H9 (cell line): ENCODE results near the gene DECR2. TPM values are rescaled to one million over a fixed set of nuclear protein-coding genes. Genes with fewer than 3 reads are reported as not detected.

ENCODE experiments used
- DNase-seq: peaks from one replicate; pipeline ENCODE4 v3.0.0-alpha.2; 2017
- H2AFZ ChIP-seq: one replicate; pipeline ENCODE4 v1.6.1; 2013; ENCODE audit warnings: mild to moderate bottlenecking, low read length, control low read depth, moderate library complexity
- H2AK5ac ChIP-seq: 2 replicates; pipeline ENCODE4 v1.6.1; 2013; ENCODE audit warnings: low read length, control low read depth, mixed read lengths; ENCODE audit not compliant: insufficient read length
- H2BK120ac ChIP-seq: one replicate; pipeline ENCODE4 v1.6.1; 2013; ENCODE audit warnings: low read depth, mild to moderate bottlenecking, low read length, control low read depth, inconsistent platforms; ENCODE audit not compliant: poor library complexity, severe bottlenecking
- H2BK12ac ChIP-seq: 2 replicates; pipeline ENCODE4 v1.6.1; 2013; ENCODE audit warnings: low read length, control low read depth, mixed read lengths, low read depth; ENCODE audit not compliant: insufficient read length
- H2BK15ac ChIP-seq: 2 replicates; pipeline ENCODE4 v1.6.1; 2013; ENCODE audit warnings: low read depth, low read length, control low read depth
- H2BK20ac ChIP-seq: one replicate; pipeline ENCODE4 v1.6.1; 2013; ENCODE audit warnings: low read depth, mild to moderate bottlenecking, low read length, control low read depth, inconsistent platforms; ENCODE audit not compliant: poor library complexity, severe bottlenecking
- H2BK5ac ChIP-seq: 2 replicates; pipeline ENCODE4 v1.6.1; 2013; ENCODE audit warnings: low read length, control low read depth, mixed read lengths; ENCODE audit not compliant: insufficient read length
- H3K14ac ChIP-seq: 2 replicates; pipeline ENCODE4 v1.6.1; 2013; ENCODE audit warnings: low read length, control low read depth; ENCODE audit not compliant: insufficient read depth
- H3K18ac ChIP-seq: 2 replicates; pipeline ENCODE4 v1.6.1; 2013; ENCODE audit warnings: low read depth, mild to moderate bottlenecking, mixed read lengths, low read length, control low read depth; ENCODE audit not compliant: insufficient read length
- H3K23ac ChIP-seq: 2 replicates; pipeline ENCODE4 v1.6.1; 2013; ENCODE audit warnings: low read length, control low read depth, mixed read lengths, low read depth; ENCODE audit not compliant: insufficient read length
- H3K23me2 ChIP-seq: 2 replicates; pipeline ENCODE4 v1.6.1; 2013; ENCODE audit warnings: low read depth, mild to moderate bottlenecking, mixed read lengths, low read length, control low read depth; ENCODE audit not compliant: insufficient read length, poor library complexity, severe bottlenecking
- H3K27ac ChIP-seq: 2 replicates; pipeline ENCODE4 v1.5.1; 2013; ENCODE audit warnings: low read length, control low read depth, mixed read lengths, low read depth; ENCODE audit not compliant: insufficient read length
- H3K27me3 ChIP-seq: 2 replicates; pipeline ENCODE4 v1.6.1; 2013; ENCODE audit warnings: low read length, control low read depth, inconsistent platforms; ENCODE audit not compliant: insufficient read depth
- H3K4ac ChIP-seq: 2 replicates; pipeline ENCODE4 v1.6.1; 2013; ENCODE audit warnings: low read depth, mild to moderate bottlenecking, control low read depth, inconsistent platforms, low read length, moderate library complexity
- H3K4me1 ChIP-seq: 2 replicates; pipeline ENCODE4 v1.6.1; 2013; ENCODE audit warnings: low read length, control low read depth, inconsistent platforms; ENCODE audit not compliant: insufficient read depth
- H3K4me2 ChIP-seq: 2 replicates; pipeline ENCODE4 v1.6.1; 2013; ENCODE audit warnings: low read length, control low read depth, mixed read lengths; ENCODE audit not compliant: insufficient read length, insufficient read depth
- H3K56ac ChIP-seq: 2 replicates; pipeline ENCODE4 v1.6.1; 2013; ENCODE audit warnings: low read depth, mild to moderate bottlenecking, mixed read lengths, low read length, control low read depth; ENCODE audit not compliant: insufficient read length
- H3K79me1 ChIP-seq: 2 replicates; pipeline ENCODE4 v1.6.1; 2013; ENCODE audit warnings: low read depth, mild to moderate bottlenecking, moderate library complexity, low read length, control low read depth, inconsistent platforms; ENCODE audit not compliant: insufficient read depth, poor library complexity, severe bottlenecking
- H3K79me2 ChIP-seq: 2 replicates; pipeline ENCODE4 v1.6.1; 2013; ENCODE audit warnings: low read length, control low read depth, inconsistent platforms; ENCODE audit not compliant: insufficient read depth
- H3K9ac ChIP-seq: 2 replicates; pipeline ENCODE4 v1.6.1; 2013; ENCODE audit warnings: low read length, control low read depth, mixed read lengths; ENCODE audit not compliant: insufficient read length; ENCODE audit errors: extremely low read depth
- H3K9me3 ChIP-seq: one replicate; pipeline ENCODE4 v1.6.1; 2013; ENCODE audit warnings: low read depth, low read length, inconsistent platforms; ENCODE audit not compliant: control insufficient read depth
- H3T11ph ChIP-seq: one replicate; pipeline ENCODE4 v1.6.1; 2013; ENCODE audit warnings: mild to moderate bottlenecking, low read length, control low read depth, inconsistent platforms
- H4K20me1 ChIP-seq: one replicate; pipeline ENCODE4 v1.6.1; 2013; ENCODE audit not compliant: control insufficient read depth, insufficient read length, insufficient read depth
- H4K5ac ChIP-seq: 2 replicates; pipeline ENCODE4 v1.6.1; 2013; ENCODE audit warnings: low read depth, mild to moderate bottlenecking, mixed read lengths, low read length, control low read depth; ENCODE audit not compliant: insufficient read length
- H4K8ac ChIP-seq: replicated peaks from 2 replicates; pipeline ENCODE4 v1.6.1; 2013; ENCODE audit warnings: low read length, control low read depth, mixed read lengths, low read depth; ENCODE audit not compliant: insufficient read length
- H4K91ac ChIP-seq: 2 replicates; pipeline ENCODE4 v1.6.1; 2013; ENCODE audit warnings: low read depth, mild to moderate bottlenecking, moderate library complexity, mixed read lengths, low read length, control low read depth; ENCODE audit not compliant: insufficient read length
- H3K27ac Mint-ChIP-seq, 3 experiments: 2 replicates in 2 of 3; 3 replicates in 1 of 3; pipeline ENCODE4 v1.8.0; 2020 to 2021; ENCODE audit warnings: mixed read lengths in 3 of 3, mild to moderate bottlenecking in 1 of 3, moderate library complexity in 1 of 3
- H3K27me3 Mint-ChIP-seq: 2 replicates; pipeline ENCODE4 v1.8.0; 2021; ENCODE audit warnings: low read depth, mild to moderate bottlenecking, moderate library complexity, mixed read lengths
- H3K36me3 Mint-ChIP-seq, 3 experiments: 2 replicates in 2 of 3; 3 replicates in 1 of 3; pipeline ENCODE4 v1.8.0; 2020 to 2021; ENCODE audit warnings: low read depth in 3 of 3, mixed read lengths in 3 of 3; ENCODE audit not compliant: insufficient read depth in 1 of 3
- H3K4me1 Mint-ChIP-seq, 2 experiments: 2 replicates each; pipeline ENCODE4 v1.8.0; 2020; ENCODE audit warnings: mixed read lengths in 2 of 2
- H3K4me3 Mint-ChIP-seq, 2 experiments: 2 replicates in 1 of 2; 3 replicates in 1 of 2; pipeline ENCODE4 v1.8.0; 2020 to 2021; ENCODE audit warnings: mild to moderate bottlenecking in 2 of 2, mixed read lengths in 2 of 2, moderate library complexity in 1 of 2
- H3K9me3 Mint-ChIP-seq, 2 experiments: 2 replicates in 1 of 2; 3 replicates in 1 of 2; pipeline ENCODE4 v1.8.0; 2020; ENCODE audit warnings: mild to moderate bottlenecking in 2 of 2, mixed read lengths in 2 of 2, moderate library complexity in 1 of 2
- CTCF ChIP-seq: fragments of 200-600 bp; sonication (generic); conservative IDR thresholded peaks from 3 replicates; pipeline ENCODE4 v1.8.0; 2021; ENCODE audit warnings: antibody characterized with exemption, mild to moderate bottlenecking
- WGBS: extraction: QIAGEN DNeasy Blood & Tissue Kit; methylation state at CpG from one replicate; pipeline ENCODE4 v1.1.7; 2013; ENCODE audit warnings: missing lambda C conversion rate, low lambda C conversion rate, mixed read lengths; ENCODE audit not compliant: insufficient read length; ENCODE audit errors: extremely low coverage; 5-methylcytosine and 5-hydroxymethylcytosine counted together
- total RNA-seq: library from RNA; stranded (reverse); gene quantifications from 2 replicates; pipeline ENCODE4 v1.2.1, GENCODE V29; 2021

DECR2 gene
- total RNA-seq, 1 experiment from 2014 or later: 39.3 TPM

- H3T11ph ChIP-seq: no peak overlapping the region
- WGBS: no CpG with 5 or more reads among the region's 5 CpGs
- no peak for DNase-seq
Observed at GRCh38 chr16:373020-373598, 28.6 kb upstream of the DECR2 start.

More at GRCh38 chr16:373020-373598, 28.6 kb upstream of the DECR2 start:
- H3K4me1 ChIP-seq: no peaks in the 10 kb centered on the region
- H3K79me1 ChIP-seq: no peaks in the 10 kb centered on the region
- H3K79me2 ChIP-seq: no peaks in the 10 kb centered on the region
- H3K9me3 Mint-ChIP-seq: no peaks in the 10 kb centered on the region
- no peak overlapping the region for H4K91ac ChIP-seq
- H3K27me3 ChIP-seq: no peaks in the 10 kb centered on the region
- no peak overlapping the region for H3K4me2 ChIP-seq
- no peak overlapping the region for H2BK20ac ChIP-seq
- H2BK5ac ChIP-seq: no peak overlapping the region
- no peaks in the 10 kb centered on the region for H3K23me2 ChIP-seq
- H2BK15ac ChIP-seq: no peak overlapping the region
- H3K4me3 Mint-ChIP-seq: no peak overlapping the region; a peak in 1 of 5 replicates
- H4K5ac ChIP-seq: no peak overlapping the region
- no peak overlapping the region for H2BK12ac ChIP-seq
- H4K20me1 ChIP-seq: no peaks in the 10 kb centered on the region
- H3K27ac Mint-ChIP-seq: no peak overlapping the region; a peak in 2 of 7 replicates
- H3K56ac ChIP-seq: no peak overlapping the region
- H3K27me3 Mint-ChIP-seq: no peaks in the 10 kb centered on the region; the same call in 1 of the 2 replicates
- H3K9ac ChIP-seq: no peak overlapping the region
- H3K23ac ChIP-seq: no peak overlapping the region
- peaks cover 9 to 13% of the 10 kb centered on the region in 2 experiments for H3K4me1 Mint-ChIP-seq
- no peaks in the 10 kb centered on the region for H3K9me3 ChIP-seq
- no peak overlapping the region for H2AK5ac ChIP-seq
- H3K18ac ChIP-seq: no peak overlapping the region
- TF ChIP-seq CTCF: no peak
- no peak overlapping the region for H3K4ac ChIP-seq
- no peak overlapping the region for H2BK120ac ChIP-seq
- H2AFZ ChIP-seq: no peak overlapping the region
- no peak overlapping the region for H3K27ac ChIP-seq
- H3K14ac ChIP-seq: no peak overlapping the region
- peaks cover 5 to 54% (median 35%) of the 10 kb centered on the region in 3 experiments for H3K36me3 Mint-ChIP-seq
- no peak overlapping the region for H4K8ac ChIP-seq
